Muscle of leg (tissue), 11 donors: ENCODE measurements around the gene TNIK. TPM values are rescaled to one million over a fixed set of nuclear protein-coding genes. Genes with fewer than 3 reads are reported as not detected.
"Not testable (repeated sequence)": the region's sequence is repeated elsewhere in the genome, so short reads cannot be mapped to it uniquely, and the experiment has no call there.

Source experiments
- DNase-seq: peaks from one replicate; pipeline ENCODE4 v3.0.0; 2013
- H3K27ac ChIP-seq: one replicate; pipeline ENCODE4 v1.5.1; 2013; ENCODE audit warnings: mild to moderate bottlenecking, low read length, control low read depth
- H3K27me3 ChIP-seq: one replicate; pipeline ENCODE4 v1.6.1; 2013; ENCODE audit warnings: low read length; ENCODE audit not compliant: control insufficient read depth, insufficient read depth
- H3K36me3 ChIP-seq: one replicate; pipeline ENCODE4 v1.6.1; 2013; ENCODE audit warnings: low read length; ENCODE audit not compliant: control insufficient read depth, insufficient read depth
- H3K4me1 ChIP-seq: one replicate; pipeline ENCODE4 v1.6.1; 2013; ENCODE audit warnings: low read length; ENCODE audit not compliant: control insufficient read depth, insufficient read depth
- H3K4me3 ChIP-seq: one replicate; pipeline ENCODE4 v1.5.1; 2013; ENCODE audit warnings: low read length, control low read depth
- H3K9me3 ChIP-seq: replicated peaks from 2 replicates; pipeline ENCODE4 v1.6.1; 2013; ENCODE audit warnings: low read depth, low read length; ENCODE audit not compliant: control insufficient read depth
- whole genome bisulfite sequencing: methylation state at CpG from one replicate; pipeline ENCODE4 v1.1.5; 2013; ENCODE audit warnings: missing lambda C conversion rate; ENCODE audit not compliant: insufficient coverage; 5-methylcytosine and 5-hydroxymethylcytosine counted together
- polyA plus RNA-seq, 8 donors: library from polyadenylated mRNA; unstranded; fragments of 120-200 nt; gene quantifications; one replicate each; pipeline versions ENCODE4 v1.2.1 to v1.2.3, GENCODE V29; 2013; ENCODE audit warnings: inconsistent platforms in 1 of 8, low replicate concordance in 1 of 8; ENCODE audit not compliant: insufficient read length in 8 of 8, insufficient read depth in 1 of 8
- total RNA-seq: library from RNA; stranded (reverse); fragments of 120-200 nt; gene quantifications from one replicate; pipeline ENCODE4 v1.2.4, GENCODE V29; 2013

Gene TNIK
- total and polyA plus RNA-seq, 9 donors = 26.1 to 46.0 (median 33.6) TPM

- Histone ChIP-seq H3K36me3 (no peaks in the 10 kb centered on the region), H3K4me3 (no peak overlapping the region), H3K27me3 (no peaks in the 10 kb centered on the region), H3K27ac (no peak overlapping the region), H3K4me1 (peaks cover 5% of the 10 kb centered on the region), H3K9me3 (no peaks in the 10 kb centered on the region)
- WGBS = 7% methylated on average over 1 of the region's 3 CpGs
- no peak for DNase-seq
These were observed 204.9 kb downstream of the TNIK start for GRCh38 chr3:171255236-171255806.

DNA sequence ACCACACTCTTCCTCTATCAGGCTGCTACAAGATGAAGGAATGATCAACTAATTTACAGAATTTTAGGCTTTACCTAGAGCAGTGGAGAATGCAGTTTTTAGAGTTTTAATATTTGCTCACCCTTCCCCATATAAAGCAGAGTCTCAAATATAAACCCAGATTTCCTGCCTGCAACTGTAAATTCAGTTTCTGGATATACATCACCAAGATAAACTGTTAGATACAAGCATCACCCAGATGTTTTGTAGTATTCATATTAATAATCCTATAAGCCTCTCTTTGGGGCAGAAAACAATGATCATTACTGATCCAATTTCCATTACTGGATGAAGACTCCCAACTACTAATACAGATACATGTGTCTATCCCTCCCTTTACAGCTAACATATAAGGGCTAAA lies 205.9 kb downstream of the TNIK start:
- no peaks in the 10 kb centered on the region for H3K27me3 ChIP-seq
- no peak overlapping the region for H3K4me3 ChIP-seq
- DNase-seq = no peak
- peaks cover 5% of the 10 kb centered on the region for H3K4me1 ChIP-seq
- no peak overlapping the region for H3K27ac ChIP-seq
- H3K9me3 ChIP-seq = no peaks in the 10 kb centered on the region
- H3K36me3 ChIP-seq = no peaks in the 10 kb centered on the region

DNA sequence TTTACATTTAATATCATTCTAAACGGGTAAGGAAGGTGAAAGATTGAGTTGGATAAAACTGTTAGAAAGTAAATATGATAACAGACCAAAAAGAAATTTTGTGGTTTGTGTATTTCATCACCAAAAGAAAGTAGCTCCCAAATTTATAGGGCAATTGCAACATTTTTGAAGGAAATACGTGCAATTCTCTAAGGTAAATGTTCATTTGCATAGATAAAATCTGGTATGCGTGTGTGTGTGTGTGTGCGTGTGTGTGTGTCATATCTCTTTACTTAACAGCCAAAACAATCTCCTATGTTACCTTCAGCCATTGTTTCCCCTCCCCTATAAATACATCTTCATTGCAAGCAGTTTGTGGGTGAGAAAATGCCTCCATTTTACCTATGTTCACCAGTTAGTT lies 208.4 kb downstream of the TNIK start:
- WGBS = no CpG with 5 or more reads among the region's 4 CpGs
- H3K4me3 ChIP-seq = no peak overlapping the region
- no peaks in the 10 kb centered on the region for H3K36me3 ChIP-seq
- no peak for DNase-seq
- H3K27me3 ChIP-seq = no peaks in the 10 kb centered on the region
- no peaks in the 10 kb centered on the region for H3K9me3 ChIP-seq
- H3K4me1 ChIP-seq = peaks cover 3% of the 10 kb centered on the region
- H3K27ac ChIP-seq = no peak overlapping the region

- WGBS = no CpG with 5 or more reads among the region's 2 CpGs
- Histone ChIP-seq H3K27me3 (no peaks in the 10 kb centered on the region), H3K9me3 (no peaks in the 10 kb centered on the region), H3K4me3 (no peak overlapping the region), H3K36me3 (no peaks in the 10 kb centered on the region), H3K4me1 (peaks cover 3% of the 10 kb centered on the region), H3K27ac (no peak overlapping the region)
- DNase-seq = no peak
These were observed 209.8 kb downstream of the TNIK start for GRCh38 chr3:171250444-171250843.

DNA sequence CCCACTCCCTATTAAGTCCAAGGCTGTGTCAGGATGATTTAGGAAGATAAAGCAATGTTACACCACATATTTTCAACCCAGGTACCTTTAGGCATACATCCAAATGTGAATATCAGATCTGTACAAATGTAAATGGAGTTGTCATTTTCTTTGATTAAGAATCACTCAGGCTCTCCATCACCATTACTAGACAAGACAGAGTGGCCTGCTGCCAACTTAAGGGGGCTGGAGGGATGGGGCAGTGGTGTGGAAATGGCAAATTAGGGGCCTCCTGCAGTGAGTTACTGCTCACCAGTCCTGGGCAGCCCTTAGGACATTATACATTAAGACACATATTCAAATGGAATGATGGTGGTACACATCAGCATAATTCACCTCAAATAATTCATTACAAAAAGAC lies 211.0 kb downstream of the TNIK start:
- no peak for DNase-seq
- Histone ChIP-seq H3K4me3 (no peak overlapping the region), H3K36me3 (no peaks in the 10 kb centered on the region), H3K9me3 (no peaks in the 10 kb centered on the region), H3K27ac (no peak overlapping the region), H3K27me3 (no peaks in the 10 kb centered on the region), H3K4me1 (peaks cover 3% of the 10 kb centered on the region)

DNA sequence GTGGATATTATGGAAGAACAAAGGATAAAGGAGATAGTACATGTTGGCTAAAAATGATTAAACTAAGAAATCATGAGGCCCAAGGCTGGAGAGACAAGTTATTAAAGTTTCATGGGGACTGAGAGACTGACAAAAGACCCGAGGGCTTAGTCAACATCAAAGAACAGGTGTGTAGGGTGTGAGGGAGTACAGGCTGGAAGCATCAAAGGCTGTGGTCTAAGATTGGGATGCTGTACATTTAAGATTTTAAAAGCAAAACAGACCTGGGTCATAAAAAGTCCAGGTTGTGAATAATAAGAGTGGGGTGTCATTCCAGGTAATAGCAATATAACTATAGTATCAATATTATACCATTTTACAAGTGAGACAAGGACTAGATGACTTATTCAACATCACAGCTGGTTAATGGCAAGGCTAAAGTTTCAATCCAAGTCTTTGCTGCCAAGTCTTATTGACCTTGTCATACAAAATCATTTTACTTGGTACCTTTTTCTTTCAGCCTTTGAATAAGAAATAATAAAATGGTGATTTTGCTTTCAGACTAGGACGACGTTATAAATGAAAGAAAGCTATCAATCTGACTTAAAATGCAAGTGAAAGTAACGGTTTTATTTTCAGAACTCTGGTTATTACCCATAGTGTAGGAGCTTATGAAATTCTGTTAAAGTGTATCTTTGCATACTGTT lies 211.6 kb downstream of the TNIK start:
- Histone ChIP-seq H3K27me3 (no peaks in the 10 kb centered on the region), H3K4me3 (no peak overlapping the region), H3K4me1 (peaks cover 3% of the 10 kb centered on the region), H3K27ac (no peak overlapping the region), H3K9me3 (no peaks in the 10 kb centered on the region), H3K36me3 (no peaks in the 10 kb centered on the region)
- WGBS = 67% methylated on average over 1 of the region's 4 CpGs
- no peak for DNase-seq

- Histone ChIP-seq H3K9me3 (no peaks in the 10 kb centered on the region), H3K36me3 (no peaks in the 10 kb centered on the region), H3K4me1 (peaks cover 3% of the 10 kb centered on the region), H3K4me3 (no peak overlapping the region), H3K27ac (no peak overlapping the region), H3K27me3 (no peaks in the 10 kb centered on the region)
- 91% methylated on average over 1 of the region's 4 CpGs for WGBS
- DNase-seq = no peak
These were observed 214.1 kb downstream of the TNIK start for GRCh38 chr3:171245796-171246765.

DNA sequence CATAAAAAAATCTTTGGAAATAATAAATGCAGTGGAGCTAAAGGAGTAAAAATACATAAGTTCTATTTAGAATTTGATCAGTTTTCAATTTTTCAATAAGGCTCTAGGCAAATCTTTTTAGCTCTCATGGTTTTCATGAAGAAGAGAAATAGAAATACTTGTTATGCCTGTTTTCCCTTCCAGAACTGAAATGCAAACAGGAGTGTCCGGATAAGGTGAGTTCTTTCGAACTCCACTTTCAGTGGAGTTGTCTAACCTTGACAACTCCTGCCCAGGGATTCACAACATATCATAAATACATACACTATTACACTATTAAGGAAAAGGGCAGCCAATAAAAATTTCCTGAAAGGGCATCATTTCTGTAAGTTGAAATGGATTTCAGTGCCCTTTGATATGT lies 217.3 kb downstream of the TNIK start:
- H3K27me3 ChIP-seq = no peaks in the 10 kb centered on the region
- peaks cover under 1% of the 10 kb centered on the region for H3K4me1 ChIP-seq
- no CpG with 5 or more reads among the region's 2 CpGs for WGBS
- H3K36me3 ChIP-seq = no peaks in the 10 kb centered on the region
- no peak overlapping the region for H3K4me3 ChIP-seq
- H3K9me3 ChIP-seq = no peaks in the 10 kb centered on the region
- H3K27ac ChIP-seq = no peak overlapping the region
- DNase-seq = no peak

DNA sequence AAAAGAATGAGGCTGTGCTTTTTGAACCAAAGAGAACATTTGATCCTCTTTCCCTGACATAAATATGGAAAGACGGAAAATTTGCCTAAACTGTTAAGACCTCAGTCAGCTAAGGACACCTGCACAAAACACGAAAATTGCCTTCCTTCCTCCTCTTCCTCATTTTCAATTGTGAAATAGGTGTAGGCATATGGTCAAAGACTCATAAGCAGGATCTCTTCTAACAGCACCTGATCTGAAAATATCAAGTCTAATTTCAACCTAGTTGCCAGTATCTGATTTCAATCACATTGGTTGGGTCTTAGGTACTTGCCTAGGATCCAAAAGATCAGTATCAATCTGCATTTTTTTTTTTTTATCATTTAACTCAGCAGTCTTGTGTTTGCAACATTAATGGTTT lies 218.0 kb downstream of the TNIK start:
- WGBS = no CpG with 5 or more reads among the region's 2 CpGs
- DNase-seq = no peak
- Histone ChIP-seq H3K9me3 (no peaks in the 10 kb centered on the region), H3K36me3 (no peaks in the 10 kb centered on the region), H3K27me3 (no peaks in the 10 kb centered on the region), H3K27ac (no peak overlapping the region), H3K4me3 (no peak overlapping the region), H3K4me1 (no peaks in the 10 kb centered on the region)

- not testable (repeated sequence) for H3K9me3 ChIP-seq, DNase-seq, H3K4me3 ChIP-seq, H3K27ac ChIP-seq, H3K27me3 ChIP-seq, H3K36me3 ChIP-seq, H3K4me1 ChIP-seq
- no CpG with 5 or more reads among the region's 2 CpGs for WGBS
These were observed 218.6 kb downstream of the TNIK start for GRCh38 chr3:171241655-171242054.
